Esophagus muscularis mucosa (tissue), 3 donors: ENCODE data around the gene KRT39.

Experiments
- CTCF ChIP-seq, 3 experiments: fragments of 200-600 bp in 2 of 3; fragments of 450-650 bp in 1 of 3; sonication (generic) in 2 of 3; IDR thresholded peaks; one replicate each; pipeline ENCODE4 v1.5.1; 2017 to 2019; ENCODE audit warnings: antibody characterized with exemption in 3 of 3, mild to moderate bottlenecking in 2 of 3, moderate library complexity in 1 of 3
- POLR2A ChIP-seq: fragments of 450-650 bp; IDR thresholded peaks from one replicate; pipeline ENCODE4 v1.6.1; 2017; ENCODE audit warnings: antibody characterized with exemption, moderate library complexity, mild to moderate bottlenecking, low read depth
- POLR2AphosphoS5 ChIP-seq, 2 donors: sonication (generic); formaldehyde crosslinking; IDR thresholded peaks; one replicate each; pipeline ENCODE4 v1.6.1; 2017; ENCODE audit warnings: antibody characterized with exemption in 2 of 2

DNA sequence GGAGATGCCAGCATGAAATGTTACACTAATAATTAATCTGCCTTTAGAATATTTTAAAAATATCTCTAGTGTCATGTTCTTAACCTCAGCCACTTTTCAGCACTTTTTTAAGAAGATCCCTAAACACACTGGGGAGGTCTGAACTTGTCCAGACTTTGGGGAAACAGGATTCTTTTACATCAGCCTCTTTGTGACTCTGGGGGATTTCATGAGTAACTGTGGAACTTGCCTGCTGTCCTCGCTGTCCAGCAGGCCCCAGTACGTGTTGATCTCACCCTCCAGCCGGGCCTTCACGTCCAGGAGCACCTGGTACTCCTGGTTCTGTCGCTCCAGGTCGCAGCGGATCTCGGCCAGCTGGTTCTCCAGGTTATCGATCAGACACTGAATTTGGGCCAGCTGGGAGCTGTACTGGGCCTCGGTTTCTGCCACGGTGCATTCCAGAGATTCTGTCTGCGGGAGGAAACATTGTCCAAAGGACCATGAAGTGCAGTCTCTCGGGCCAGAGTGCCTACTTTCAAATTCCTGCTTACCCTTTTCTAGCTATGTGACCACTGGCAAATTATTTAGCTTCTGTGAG lies 11.9 kb upstream of the KRT39 start:
- TF ChIP-seq POLR2A (no peak), CTCF (IDR thresholded peaks at IDR 0.05) (no peak), POLR2AphosphoS5 (IDR thresholded peaks at IDR 0.05) (no peak)
